Nephron (organoid): Measurements from ENCODE around the gene SP2.
"Not testable (repeated sequence)": the region's sequence is repeated elsewhere in the genome, so short reads cannot be mapped to it uniquely, and the experiment has no call there.

ENCODE experiments used
- H3K27ac Mint-ChIP-seq, 3 experiments: 2 replicates each; pipeline ENCODE4 v1.8.0; 2020; ENCODE audit warnings: mixed read lengths in 3 of 3, mild to moderate bottlenecking in 2 of 3, moderate library complexity in 1 of 3
- H3K27me3 Mint-ChIP-seq: 2 replicates; pipeline ENCODE4 v1.8.0; 2021; ENCODE audit warnings: low read depth, mild to moderate bottlenecking, moderate library complexity, mixed read lengths
- H3K36me3 Mint-ChIP-seq: 2 replicates; pipeline ENCODE4 v1.8.0; 2020; ENCODE audit warnings: low read depth, mixed read lengths
- H3K4me1 Mint-ChIP-seq: 2 replicates; pipeline ENCODE4 v1.8.0; 2020; ENCODE audit warnings: mixed read lengths
- H3K4me3 Mint-ChIP-seq, 3 experiments: 2 replicates each; pipeline ENCODE4 v1.8.0; 2020; ENCODE audit warnings: mild to moderate bottlenecking in 3 of 3, mixed read lengths in 3 of 3, moderate library complexity in 2 of 3
- H3K9me3 Mint-ChIP-seq: 2 replicates; pipeline ENCODE4 v1.8.0; 2020; ENCODE audit warnings: mixed read lengths
- TF ChIP-seq, protein P1 (sequence below), 3 experiments: fragments of 200-600 bp; sonication (generic); IDR thresholded peaks; one replicate each; pipeline ENCODE4 v1.5.0; 2021; ENCODE audit warnings: antibody characterized with exemption in 3 of 3; ENCODE audit not compliant: unreplicated experiment in 3 of 3

The SP2 gene

GRCh38 chr17:47917581-47917980, 21.5 kb downstream of the SP2 start:
- no peaks in the 10 kb centered on the region for H3K9me3 Mint-ChIP-seq
- H3K27ac Mint-ChIP-seq, result no peak overlapping the region
- TF ChIP-seq, protein P1, sequence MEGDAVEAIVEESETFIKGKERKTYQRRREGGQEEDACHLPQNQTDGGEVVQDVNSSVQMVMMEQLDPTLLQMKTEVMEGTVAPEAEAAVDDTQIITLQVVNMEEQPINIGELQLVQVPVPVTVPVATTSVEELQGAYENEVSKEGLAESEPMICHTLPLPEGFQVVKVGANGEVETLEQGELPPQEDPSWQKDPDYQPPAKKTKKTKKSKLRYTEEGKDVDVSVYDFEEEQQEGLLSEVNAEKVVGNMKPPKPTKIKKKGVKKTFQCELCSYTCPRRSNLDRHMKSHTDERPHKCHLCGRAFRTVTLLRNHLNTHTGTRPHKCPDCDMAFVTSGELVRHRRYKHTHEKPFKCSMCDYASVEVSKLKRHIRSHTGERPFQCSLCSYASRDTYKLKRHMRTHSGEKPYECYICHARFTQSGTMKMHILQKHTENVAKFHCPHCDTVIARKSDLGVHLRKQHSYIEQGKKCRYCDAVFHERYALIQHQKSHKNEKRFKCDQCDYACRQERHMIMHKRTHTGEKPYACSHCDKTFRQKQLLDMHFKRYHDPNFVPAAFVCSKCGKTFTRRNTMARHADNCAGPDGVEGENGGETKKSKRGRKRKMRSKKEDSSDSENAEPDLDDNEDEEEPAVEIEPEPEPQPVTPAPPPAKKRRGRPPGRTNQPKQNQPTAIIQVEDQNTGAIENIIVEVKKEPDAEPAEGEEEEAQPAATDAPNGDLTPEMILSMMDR (IDR thresholded peaks at IDR 0.05; ENCODE audit: unreplicated experiment in 3 of 3), result no peak
- peaks cover 27% of the 10 kb centered on the region for H3K4me1 Mint-ChIP-seq
- H3K36me3 Mint-ChIP-seq, result peaks cover 47% of the 10 kb centered on the region
- no peaks in the 10 kb centered on the region for H3K27me3 Mint-ChIP-seq
- H3K4me3 Mint-ChIP-seq, result no peak overlapping the region

DNA sequence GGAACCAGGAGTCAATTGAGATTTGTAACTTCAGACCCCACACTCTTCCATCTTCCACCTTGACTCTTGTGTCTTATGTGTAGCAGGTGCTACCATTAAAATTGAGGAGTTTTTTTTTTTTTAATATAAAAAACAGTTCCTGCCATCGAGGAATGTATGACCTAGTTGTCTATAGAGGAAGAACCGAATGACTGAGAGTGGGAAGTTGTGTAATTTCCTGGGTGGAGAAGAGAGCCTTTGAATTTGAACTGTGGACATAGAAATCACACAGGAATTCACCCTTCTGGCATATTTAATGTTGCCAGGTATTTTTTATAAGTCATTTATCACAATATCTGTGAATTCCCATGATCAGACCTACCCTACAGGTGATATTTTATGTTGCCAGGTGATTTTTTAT, 22.0 kb downstream of the SP2 start:
- Mint-ChIP-seq H3K27me3 (no peaks in the 10 kb centered on the region), H3K4me3 (no peak overlapping the region), H3K36me3 (peaks cover 50% of the 10 kb centered on the region), H3K9me3 (no peaks in the 10 kb centered on the region), H3K4me1 (peaks cover 27% of the 10 kb centered on the region), H3K27ac (no peak overlapping the region)
- TF ChIP-seq, protein P1 (IDR thresholded peaks at IDR 0.05; ENCODE audit: unreplicated experiment in 3 of 3), result no peak

DNA sequence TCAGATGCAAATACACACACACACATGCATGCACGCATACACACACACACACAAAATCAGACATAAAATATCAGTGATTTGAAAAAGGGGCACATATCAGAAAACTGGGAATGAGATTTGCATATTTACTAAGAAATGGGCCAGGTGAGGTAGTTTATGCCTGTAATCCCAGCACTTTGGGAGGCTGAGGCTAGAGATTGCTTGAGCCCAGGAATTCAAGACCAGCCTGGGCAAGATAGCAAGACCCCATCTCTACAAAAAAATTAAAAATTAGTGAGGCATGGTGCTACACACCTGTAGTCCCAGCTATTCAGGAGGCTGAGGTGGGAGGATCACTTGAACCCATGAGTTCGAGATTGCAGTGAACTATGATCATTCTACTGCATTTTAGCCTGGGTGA, 23.0 kb downstream of the SP2 start:
- TF ChIP-seq, protein P1 (IDR thresholded peaks at IDR 0.05; ENCODE audit: unreplicated experiment in 3 of 3), result no peak
- no peaks in the 10 kb centered on the region for H3K27me3 Mint-ChIP-seq
- H3K36me3 Mint-ChIP-seq, result peaks cover 59% of the 10 kb centered on the region
- peaks cover 27% of the 10 kb centered on the region for H3K4me1 Mint-ChIP-seq
- no peak overlapping the region for H3K4me3 Mint-ChIP-seq
- no peak overlapping the region for H3K27ac Mint-ChIP-seq
- no peaks in the 10 kb centered on the region for H3K9me3 Mint-ChIP-seq

GRCh38 chr17:47919889-47920288, 23.9 kb downstream of the SP2 start:
- H3K27me3 Mint-ChIP-seq, H3K4me3 Mint-ChIP-seq, H3K9me3 Mint-ChIP-seq, H3K27ac Mint-ChIP-seq: not testable (repeated sequence)
- Mint-ChIP-seq H3K36me3 (peaks cover 58% of the 10 kb centered on the region), H3K4me1 (peaks cover 20% of the 10 kb centered on the region)

- TF ChIP-seq, protein P1 (IDR thresholded peaks at IDR 0.05; ENCODE audit: unreplicated experiment in 3 of 3), result no peak
- H3K9me3 Mint-ChIP-seq, result no peaks in the 10 kb centered on the region
- H3K4me1 Mint-ChIP-seq, result no peaks in the 10 kb centered on the region
- peaks cover 61% of the 10 kb centered on the region for H3K36me3 Mint-ChIP-seq
- no peak overlapping the region for H3K27ac Mint-ChIP-seq
- H3K27me3 Mint-ChIP-seq, result no peaks in the 10 kb centered on the region
- no peak overlapping the region for H3K4me3 Mint-ChIP-seq
These were observed 29.0 kb downstream of the SP2 start for GRCh38 chr17:47924785-47925677.

DNA sequence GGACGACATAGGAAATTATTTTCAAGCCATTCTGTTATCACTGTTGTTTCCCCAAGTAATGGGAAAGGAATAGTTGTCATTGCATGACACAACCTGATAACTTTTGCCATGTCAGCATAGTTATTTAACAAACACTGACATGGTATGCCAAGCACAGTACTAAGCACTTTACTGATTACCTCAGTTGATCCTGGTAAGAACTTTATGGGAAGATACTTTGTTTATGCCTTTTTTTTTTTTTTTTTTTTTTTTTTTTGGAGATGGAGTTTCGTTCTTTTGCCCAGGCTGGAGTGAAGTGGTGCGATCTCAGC, 29.6 kb downstream of the SP2 start:
- Mint-ChIP-seq H3K4me1 (no peaks in the 10 kb centered on the region), H3K4me3 (no peak overlapping the region), H3K9me3 (no peaks in the 10 kb centered on the region), H3K36me3 (peaks cover 66% of the 10 kb centered on the region), H3K27me3 (no peaks in the 10 kb centered on the region), H3K27ac (no peak overlapping the region)
- TF ChIP-seq, protein P1 (IDR thresholded peaks at IDR 0.05; ENCODE audit: unreplicated experiment in 3 of 3), result no peak
